T-helper 9 cell (primary cell): ENCODE measurements around the gene DNAI4.
"Not testable (repeated sequence)": the region's sequence is repeated elsewhere in the genome, so short reads cannot be mapped to it uniquely, and the experiment has no call there.

Experiments
- DNase-seq: peaks from one replicate; pipeline ENCODE4 v3.0.0-alpha.2; 2020
- total RNA-seq, 2 donors: gene quantifications; one replicate each; lab custom pipeline; 2026; lab: John Stamatoyannopoulos, UW

Gene DNAI4
- total RNA-seq = 2.9 to 5.1 reads per million in 2 donors

GRCh38 chr1:66924756-66925557, at the start of gene DNAI4, which contains the start of gene MIER1:
Gene DNAI4 (minus strand): TSS chr1:66924856. CDS start chr1:66924831, 25 bp downstream.
Gene MIER1 (plus strand): TSS chr1:66924990. CDS start chr1:66925029, 39 bp downstream.
- peak; percentile 95 for DNase-seq

GRCh38 chr1:66968574-66968973, 43.9 kb upstream of the DNAI4 start:
- no peak for DNase-seq

- not testable (repeated sequence) for DNase-seq
Observed at GRCh38 chr1:66966188-66966873, 41.7 kb upstream of the DNAI4 start.

- DNase-seq = no peak
Observed at GRCh38 chr1:66957938-66958337, 33.3 kb upstream of the DNAI4 start.

GRCh38 chr1:66954208-66954607, 29.6 kb upstream of the DNAI4 start:
- no peak for DNase-seq

- no peak for DNase-seq
Observed at GRCh38 chr1:66951513-66951912, 26.9 kb upstream of the DNAI4 start.

- no peak for DNase-seq
Observed at GRCh38 chr1:66947267-66947666, 22.6 kb upstream of the DNAI4 start.

GRCh38 chr1:66945316-66945715, 20.7 kb upstream of the DNAI4 start:
- DNase-seq = no peak

GRCh38 chr1:66944330-66945274, 19.9 kb upstream of the DNAI4 start:
- no peak for DNase-seq

- DNase-seq = no peak
Observed at GRCh38 chr1:66943361-66943969, 18.8 kb upstream of the DNAI4 start.

GRCh38 chr1:66940981-66941380, 16.3 kb upstream of the DNAI4 start:
- no peak for DNase-seq

GRCh38 chr1:66938613-66939012, 14.0 kb upstream of the DNAI4 start:
- no peak for DNase-seq

- DNase-seq = no peak
Observed at GRCh38 chr1:66937529-66938234, 13.0 kb upstream of the DNAI4 start.

- DNase-seq = no peak
Observed at GRCh38 chr1:66933887-66934700, 9.4 kb upstream of the DNAI4 start.

- DNase-seq = no peak
Observed at GRCh38 chr1:66932291-66932690, 7.6 kb upstream of the DNAI4 start.

- DNase-seq = no peak
Observed at GRCh38 chr1:66931590-66931989, 6.9 kb upstream of the DNAI4 start.

- DNase-seq = no peak
Observed at GRCh38 chr1:66930823-66931174, 6.1 kb upstream of the DNAI4 start.

- peak; percentile 94 for DNase-seq
Observed at GRCh38 chr1:66929999-66930822, 5.6 kb upstream of the DNAI4 start.

GRCh38 chr1:66929691-66929998, 5.0 kb upstream of the DNAI4 start:
- DNase-seq = no peak

GRCh38 chr1:66929146-66929688, 4.6 kb upstream of the DNAI4 start:
- DNase-seq = no peak
